NOMO-1 treated with dmso at 0.1 percent for 144 hours (cell line): ENCODE results near the gene ASTN1.

Experiments
- DNase-seq: peaks from one replicate; lab custom pipeline; 2025; ENCODE audit not compliant: unreplicated experiment; lab: John Stamatoyannopoulos, UW

Gene ASTN1

GRCh38 chr1:177165069-177165439, 542 bp upstream of the ASTN1 start:
- DNase-seq, result no peak

GRCh38 chr1:177163844-177164379, 600 bp downstream of the ASTN1 start:
- no peak for DNase-seq

- no peak for DNase-seq
Measured at GRCh38 chr1:177162243-177162642, 2.3 kb downstream of the ASTN1 start.

GRCh38 chr1:177146499-177146898, 18.0 kb downstream of the ASTN1 start:
- DNase-seq, result no peak

- no peak for DNase-seq
Measured at GRCh38 chr1:177145106-177146070, 19.1 kb downstream of the ASTN1 start.

DNA sequence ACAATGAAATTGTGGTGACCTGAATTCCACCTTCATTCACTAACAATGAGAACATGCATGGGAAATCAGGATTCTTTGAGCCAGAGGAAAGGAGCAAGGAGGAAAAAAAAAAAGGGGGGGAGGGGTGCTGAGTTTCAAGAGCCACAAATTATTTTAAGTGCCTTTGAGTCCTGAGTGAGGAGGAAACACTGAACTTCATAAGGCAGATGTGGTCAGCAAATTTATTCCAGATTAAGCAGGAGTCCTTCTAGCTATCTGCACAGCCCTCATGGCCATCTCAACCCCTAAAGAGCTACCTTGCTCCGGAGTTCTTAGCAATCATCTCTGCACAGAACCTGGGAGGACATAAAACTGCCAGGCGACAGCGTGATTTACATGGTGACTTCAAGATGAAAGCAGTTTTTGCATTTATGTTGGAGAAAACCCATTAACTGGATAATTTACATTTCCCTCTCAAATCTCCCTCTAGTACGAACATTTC, 21.7 kb downstream of the ASTN1 start:
- DNase-seq, result no peak

DNA sequence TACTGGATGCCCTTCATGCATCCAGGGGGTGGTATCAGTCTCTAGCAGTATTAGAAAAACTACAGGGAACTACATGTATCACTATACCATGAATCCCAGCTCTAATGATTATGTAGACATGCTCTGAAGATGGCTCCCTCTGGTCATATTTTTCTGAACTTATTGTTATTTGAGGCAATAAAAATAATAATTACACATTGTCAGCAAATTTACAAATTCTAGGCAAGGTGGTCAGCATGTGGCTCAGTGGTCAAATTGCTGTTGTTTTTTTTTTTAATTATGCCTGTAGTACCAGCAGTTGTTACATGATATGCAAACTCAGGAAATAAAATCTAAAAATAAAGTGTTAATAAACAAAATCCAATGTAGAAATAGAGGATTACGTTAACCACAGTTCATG, 22.5 kb downstream of the ASTN1 start:
- DNase-seq, result no peak

GRCh38 chr1:177138347-177138746, 26.2 kb downstream of the ASTN1 start:
- DNase-seq, result no peak

- no peak for DNase-seq
Measured at GRCh38 chr1:177137814-177138213, 26.7 kb downstream of the ASTN1 start.

- no peak for DNase-seq
Measured at GRCh38 chr1:177135250-177135649, 29.3 kb downstream of the ASTN1 start.

GRCh38 chr1:177133977-177134538, 30.5 kb downstream of the ASTN1 start:
- DNase-seq, result no peak

- no peak for DNase-seq
Measured at GRCh38 chr1:177132141-177132540, 32.4 kb downstream of the ASTN1 start.

GRCh38 chr1:177131723-177132122, 32.8 kb downstream of the ASTN1 start:
- DNase-seq, result no peak

GRCh38 chr1:177130451-177130945, 34.0 kb downstream of the ASTN1 start:
- DNase-seq, result no peak

DNA sequence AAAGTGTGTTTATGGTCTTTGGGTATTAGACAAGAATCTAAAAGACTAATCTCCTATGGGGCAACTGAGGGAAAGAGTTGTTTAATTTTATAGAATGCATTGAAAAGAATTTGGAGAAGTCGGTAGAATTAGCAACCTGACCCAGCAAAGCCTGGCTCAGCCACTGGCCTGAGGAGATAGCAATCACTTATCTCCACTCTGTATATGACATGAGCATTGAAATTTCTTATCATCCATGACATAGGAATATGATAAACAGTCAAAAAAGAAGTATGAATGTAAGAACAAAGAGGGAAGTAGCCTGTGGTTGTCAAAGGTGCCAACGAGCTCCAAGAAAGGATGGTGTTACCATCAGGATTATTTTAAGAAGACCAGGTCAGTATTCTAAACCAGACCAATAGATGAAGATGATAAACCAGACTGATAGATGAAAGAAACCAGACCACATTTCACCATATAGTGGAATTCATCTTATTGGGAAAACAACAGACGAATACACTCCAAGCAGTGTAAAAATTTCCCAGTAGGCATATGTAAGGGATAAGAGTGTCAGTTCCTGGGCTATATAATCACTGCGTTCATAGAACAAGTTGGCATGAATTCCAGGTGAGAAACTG, 35.7 kb downstream of the ASTN1 start:
- no peak for DNase-seq

DNA sequence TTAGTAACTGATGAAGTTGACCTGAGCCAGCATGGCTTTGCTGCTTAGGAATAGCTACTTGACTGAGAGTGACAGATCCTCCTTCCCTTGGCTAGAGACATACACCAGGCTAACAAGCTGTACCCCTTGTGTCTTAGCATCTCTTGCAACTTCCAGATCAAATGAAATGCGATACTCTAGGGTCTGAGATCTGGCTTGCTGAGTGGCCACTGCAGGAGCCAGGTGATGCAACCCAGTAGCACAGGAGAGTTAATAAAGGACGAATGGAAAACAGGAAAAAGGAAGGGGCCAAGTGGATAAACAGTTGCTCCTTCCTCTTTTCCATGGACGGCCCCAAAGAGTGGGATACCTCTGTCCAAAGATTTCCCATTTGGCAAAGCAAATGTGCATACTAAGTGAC, 38.2 kb downstream of the ASTN1 start:
- DNase-seq, result no peak

DNA sequence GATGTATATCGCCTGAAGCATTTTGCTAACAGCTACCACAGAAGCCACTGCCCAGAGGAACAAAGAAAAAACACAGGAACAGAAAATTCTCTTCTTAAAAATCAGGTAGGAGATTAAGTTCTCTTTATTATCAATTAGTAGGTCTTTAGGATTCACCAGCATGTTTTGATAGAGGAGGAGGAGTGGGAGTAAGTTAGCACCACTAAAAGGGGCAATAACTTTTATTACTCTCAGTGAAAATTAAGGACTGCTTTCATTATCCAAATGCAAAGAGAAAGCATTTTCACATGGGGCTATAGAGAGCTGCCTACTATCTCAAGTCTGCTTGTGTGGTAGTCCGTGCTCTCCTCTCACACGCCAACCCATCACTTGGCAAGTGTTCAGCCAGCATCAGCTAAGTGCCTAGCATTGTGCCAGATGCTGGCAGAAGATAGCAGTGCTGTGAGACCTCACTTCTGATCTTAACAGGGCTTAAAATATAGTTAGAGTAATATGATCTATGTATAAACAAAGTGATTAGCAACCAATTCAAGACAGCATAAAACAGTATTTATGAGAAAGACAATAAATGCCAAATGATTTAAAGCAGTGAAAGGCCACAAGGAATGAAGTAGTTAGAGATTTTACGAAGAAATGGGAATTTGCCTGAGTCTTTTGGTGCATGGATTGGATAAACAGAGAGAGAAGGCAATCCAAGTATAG, 39.8 kb downstream of the ASTN1 start:
- DNase-seq, result no peak

DNA sequence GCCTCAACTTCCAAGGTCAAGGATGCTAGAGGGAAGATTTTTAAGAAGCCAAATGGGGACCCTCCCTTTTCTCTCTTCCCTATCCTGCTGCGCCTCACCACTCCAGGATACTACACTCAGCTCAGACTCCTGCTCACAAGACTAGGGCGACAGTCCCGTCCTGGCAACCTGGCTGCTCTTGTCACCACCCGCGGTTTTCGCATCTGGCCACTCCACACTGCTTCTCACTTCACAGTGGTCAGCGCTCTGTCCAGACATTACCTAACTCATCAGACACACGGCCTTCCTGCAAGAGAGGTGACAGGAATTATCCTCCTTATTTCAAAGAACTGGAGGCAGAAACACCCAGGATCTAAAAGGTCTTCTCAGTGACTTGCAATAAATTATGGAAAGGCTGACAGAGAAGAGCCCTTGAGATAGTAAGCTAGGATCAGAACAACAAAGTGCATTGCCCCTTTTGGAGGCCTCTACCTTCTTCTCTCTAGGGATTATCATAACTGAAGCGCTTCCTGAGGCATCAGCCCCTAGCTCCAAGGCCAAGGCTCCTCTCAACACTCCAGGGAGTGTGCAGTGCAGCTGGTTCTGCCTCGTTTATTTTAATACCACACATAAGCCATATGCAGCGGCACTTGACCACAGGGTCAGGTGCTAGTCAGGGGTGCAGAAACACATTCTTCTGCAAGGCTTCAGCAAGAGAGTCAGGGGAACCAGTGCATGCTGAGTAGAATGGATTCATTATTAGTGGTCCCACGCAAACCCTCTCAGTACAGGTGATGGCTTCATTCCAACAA, 41.9 kb downstream of the ASTN1 start:
- no peak for DNase-seq

- DNase-seq, result no peak
Measured at GRCh38 chr1:177119311-177119710, 45.2 kb downstream of the ASTN1 start.

DNA sequence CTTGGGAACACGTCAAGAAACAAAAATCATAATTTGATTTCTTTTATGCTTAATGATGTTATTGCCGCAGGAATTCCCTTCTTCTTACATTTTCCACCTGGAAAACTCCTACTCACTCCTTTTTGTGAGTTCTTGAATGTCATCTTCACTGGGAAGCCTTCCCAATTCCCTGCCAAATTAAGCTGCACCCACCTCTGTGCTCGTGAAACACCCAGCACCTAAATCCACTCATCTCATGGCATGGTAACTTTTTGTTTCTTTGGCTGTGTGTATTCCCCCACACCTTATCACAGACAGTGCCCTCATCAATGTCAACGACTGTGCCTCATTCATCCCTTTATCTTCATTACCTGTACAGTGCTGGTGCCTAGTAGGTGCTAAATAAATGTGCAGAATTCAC, 45.6 kb downstream of the ASTN1 start:
- no peak for DNase-seq
